T-helper 2 cell treated with Interferon-gamma antibody and Interleukin-4, amounts not matched to agents 5 μg/mL and 100 μg/mL, for 36 hours (primary cell): ENCODE results near the gene PSME1.

Source experiments
- DNase-seq: peaks from one replicate; pipeline ENCODE4 v3.0.0; 2021; ENCODE audit warnings: low spot score
- H3K27ac Mint-ChIP-seq: one replicate; pipeline ENCODE4 v1.8.0; 2021; ENCODE audit warnings: mild to moderate bottlenecking, mixed read lengths
- H3K27me3 Mint-ChIP-seq: one replicate; pipeline ENCODE4 v1.8.0; 2021; ENCODE audit warnings: low read depth, mixed read lengths
- H3K36me3 Mint-ChIP-seq: one replicate; pipeline ENCODE4 v1.8.0; 2021; ENCODE audit warnings: low read depth, mixed read lengths
- H3K4me1 Mint-ChIP-seq: one replicate; pipeline ENCODE4 v1.8.0; 2021; ENCODE audit warnings: low read depth, mixed read lengths
- H3K4me3 Mint-ChIP-seq: one replicate; pipeline ENCODE4 v1.8.0; 2022; ENCODE audit warnings: mild to moderate bottlenecking, moderate library complexity, mixed read lengths
- H3K9me3 Mint-ChIP-seq: one replicate; pipeline ENCODE4 v1.8.0; 2021; ENCODE audit warnings: mixed read lengths

PSME1 gene

DNA sequence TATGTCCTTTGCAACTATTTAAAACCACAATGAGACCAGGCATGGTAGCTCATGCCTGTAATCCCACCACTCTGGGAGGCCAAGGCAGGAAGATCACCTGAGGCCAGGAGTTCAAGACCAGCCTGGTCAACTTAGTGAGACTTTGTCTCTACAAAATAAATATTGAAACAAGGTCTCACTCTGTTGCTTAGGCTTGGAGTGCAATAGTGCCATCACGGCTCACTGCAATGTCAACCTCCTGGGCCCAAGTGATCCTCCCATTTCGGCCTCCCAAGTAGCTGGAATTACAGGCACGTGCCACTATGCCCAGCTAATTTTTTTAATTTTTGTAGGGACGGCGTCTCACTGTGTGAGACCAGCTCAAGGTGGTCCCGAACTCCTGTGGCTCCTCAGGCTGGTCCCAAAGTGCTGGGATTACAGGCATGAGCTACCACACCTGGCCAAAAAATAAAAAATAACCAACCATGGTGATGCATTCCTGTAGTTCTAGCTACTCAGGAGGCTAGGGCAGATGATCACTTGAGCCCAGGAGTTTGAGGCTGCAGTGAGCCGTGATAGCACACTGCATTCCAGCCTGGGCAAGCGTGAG is 6.5 kb upstream of the PSME1 start:
- no peaks in the 10 kb centered on the region for H3K9me3 Mint-ChIP-seq
- peaks cover 15% of the 10 kb centered on the region for H3K4me1 Mint-ChIP-seq
- no peaks in the 10 kb centered on the region for H3K27me3 Mint-ChIP-seq
- H3K27ac Mint-ChIP-seq, result no peak overlapping the region
- peaks cover 8% of the 10 kb centered on the region for H3K36me3 Mint-ChIP-seq
- H3K4me3 Mint-ChIP-seq, result no peak overlapping the region
- no peak for DNase-seq

DNA sequence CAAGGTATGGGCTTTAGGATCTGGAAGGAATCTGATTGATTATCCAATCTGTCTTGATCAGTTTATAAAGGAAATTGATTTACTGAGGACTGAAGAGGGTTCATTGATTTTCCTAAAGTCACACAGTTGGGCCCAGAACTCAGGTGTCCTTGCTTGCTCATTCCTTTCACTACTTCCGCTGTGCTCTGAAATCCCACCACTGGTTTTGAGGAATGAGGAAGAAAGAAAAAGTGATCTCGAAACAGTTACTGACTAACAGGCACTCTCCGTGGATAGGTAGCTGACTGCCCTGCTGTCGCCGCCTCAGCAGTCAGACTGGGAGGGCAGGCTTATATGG is 5.6 kb upstream of the PSME1 start, which contains the start of gene FITM1:
FITM1 (plus strand) TSS at position 280 of the 337 bp plus-strand sequence. CDS start 905 bp downstream, outside the sequence.
- H3K9me3 Mint-ChIP-seq, result no peaks in the 10 kb centered on the region
- H3K36me3 Mint-ChIP-seq, result peaks cover 5% of the 10 kb centered on the region
- no peak within 1 kb of the TSS for H3K27ac Mint-ChIP-seq
- DNase-seq, result no peak
- peaks cover 20% of the 10 kb centered on the region for H3K4me1 Mint-ChIP-seq
- H3K4me3 Mint-ChIP-seq, result no peak within 1 kb of the TSS
- no peaks in the 10 kb centered on the region for H3K27me3 Mint-ChIP-seq

DNA sequence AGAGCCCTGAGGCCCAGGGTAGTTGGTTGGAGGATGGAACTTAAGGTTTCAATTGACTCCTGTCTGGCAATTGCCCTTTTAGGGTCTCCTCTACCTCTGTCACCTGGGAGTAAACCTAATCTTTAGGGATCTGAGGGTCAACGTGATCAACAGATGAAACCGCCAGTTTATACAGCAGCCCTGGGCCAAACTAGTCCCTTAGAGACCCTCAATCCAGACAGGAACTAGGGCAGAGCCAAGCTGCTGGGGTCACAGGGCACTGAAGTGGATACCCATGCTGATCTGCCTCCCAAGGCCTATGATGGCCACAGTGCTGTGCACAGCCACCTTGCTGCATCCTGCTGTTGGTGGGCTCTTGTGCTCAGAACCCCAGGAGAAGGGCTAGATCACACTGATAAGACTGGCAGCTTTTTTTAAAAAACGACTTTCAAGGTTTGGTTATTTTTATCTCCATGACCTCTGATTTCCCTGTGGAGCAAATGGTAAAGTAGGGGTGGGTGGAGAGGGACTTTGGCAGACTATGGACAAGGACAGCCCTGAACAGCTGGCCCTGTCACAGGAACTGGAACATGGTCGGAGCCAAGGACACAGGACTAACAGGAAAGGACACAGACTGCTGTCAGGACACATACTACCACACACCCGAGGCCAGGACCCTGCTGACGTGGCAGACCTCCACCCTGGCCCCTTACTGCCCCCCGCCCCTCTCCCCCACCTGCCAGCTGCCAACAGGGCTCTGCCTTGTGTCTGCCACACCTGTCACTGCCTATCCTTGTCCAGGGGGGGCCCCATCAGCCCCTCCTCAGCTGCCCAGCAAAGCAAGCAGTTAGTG is 5.1 kb upstream of the PSME1 start:
- Mint-ChIP-seq H3K27ac (no peak overlapping the region), H3K27me3 (no peaks in the 10 kb centered on the region), H3K4me1 (peaks cover 22% of the 10 kb centered on the region), H3K4me3 (no peak overlapping the region), H3K36me3 (peaks cover 5% of the 10 kb centered on the region), H3K9me3 (no peaks in the 10 kb centered on the region)
- no peak for DNase-seq

- H3K27ac Mint-ChIP-seq, result no peak overlapping the region
- no peak overlapping the region for H3K4me3 Mint-ChIP-seq
- H3K27me3 Mint-ChIP-seq, result no peaks in the 10 kb centered on the region
- H3K9me3 Mint-ChIP-seq, result no peaks in the 10 kb centered on the region
- peaks cover 6% of the 10 kb centered on the region for H3K36me3 Mint-ChIP-seq
- H3K4me1 Mint-ChIP-seq, result peaks cover 22% of the 10 kb centered on the region
- no peak for DNase-seq
Measured at GRCh38 chr14:24131549-24131966, 4.4 kb upstream of the PSME1 start.

- Mint-ChIP-seq H3K27me3 (no peaks in the 10 kb centered on the region), H3K36me3 (peaks cover 13% of the 10 kb centered on the region), H3K9me3 (no peaks in the 10 kb centered on the region), H3K27ac (peak overlapping the region; percentile 68), H3K4me1 (peaks cover 29% of the 10 kb centered on the region), H3K4me3 (peak overlapping the region; percentile 24)
- DNase-seq, result no peak
Measured at GRCh38 chr14:24132061-24132685, 3.8 kb upstream of the PSME1 start.

- H3K4me3 Mint-ChIP-seq, result no peak overlapping the region
- H3K27ac Mint-ChIP-seq, result peak overlapping the region; percentile 68
- DNase-seq, result no peak
- H3K36me3 Mint-ChIP-seq, result peaks cover 19% of the 10 kb centered on the region
- no peaks in the 10 kb centered on the region for H3K27me3 Mint-ChIP-seq
- peaks cover 31% of the 10 kb centered on the region for H3K4me1 Mint-ChIP-seq
- H3K9me3 Mint-ChIP-seq, result no peaks in the 10 kb centered on the region
Measured at GRCh38 chr14:24132976-24133375, 3.0 kb upstream of the PSME1 start.

DNA sequence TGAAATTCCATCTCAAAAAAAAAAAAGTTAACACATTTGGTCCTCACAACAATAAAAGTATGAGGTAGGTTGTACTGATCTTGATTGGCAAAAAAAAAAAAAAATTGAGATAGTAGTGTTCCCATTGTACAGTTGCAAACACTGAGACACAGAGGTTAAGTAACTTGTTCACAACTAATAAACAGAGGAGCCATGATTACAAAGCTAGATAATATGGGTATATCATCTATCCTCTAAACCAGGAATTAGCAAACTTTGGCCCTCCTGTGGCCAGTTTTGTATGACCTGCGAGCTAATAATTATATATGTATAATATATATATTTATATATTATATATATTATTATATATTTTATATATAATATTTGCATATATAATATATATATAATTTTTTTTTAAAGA is 2.3 kb upstream of the PSME1 start:
- Mint-ChIP-seq H3K27me3 (no peaks in the 10 kb centered on the region), H3K9me3 (no peaks in the 10 kb centered on the region), H3K36me3 (peaks cover 27% of the 10 kb centered on the region), H3K4me3 (no peak overlapping the region), H3K4me1 (peaks cover 38% of the 10 kb centered on the region), H3K27ac (no peak overlapping the region)
- DNase-seq, result no peak

DNA sequence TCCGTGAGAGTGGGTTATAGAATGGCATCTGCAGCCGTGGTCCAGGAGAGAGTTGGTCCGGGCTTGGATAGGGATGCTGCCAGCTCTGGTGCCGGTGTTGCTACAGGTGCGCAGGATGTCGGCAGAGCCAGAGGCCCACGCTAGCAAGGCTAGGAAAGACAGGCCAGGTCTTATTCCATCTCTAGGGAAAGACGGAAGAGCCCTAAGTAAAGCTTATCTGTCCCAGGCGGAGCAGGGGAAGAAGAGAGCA is 485 bp upstream of the PSME1 start:
- DNase-seq, result no peak
- peak overlapping the region; percentile 82 for H3K27ac Mint-ChIP-seq
- peaks cover 49% of the 10 kb centered on the region for H3K4me1 Mint-ChIP-seq
- no peaks in the 10 kb centered on the region for H3K9me3 Mint-ChIP-seq
- H3K4me3 Mint-ChIP-seq, result peak overlapping the region; percentile 90
- peaks cover 41% of the 10 kb centered on the region for H3K36me3 Mint-ChIP-seq
- H3K27me3 Mint-ChIP-seq, result no peaks in the 10 kb centered on the region

- Mint-ChIP-seq H3K27me3 (no peaks in the 10 kb centered on the region), H3K4me3 (peak overlapping the region; percentile 90), H3K27ac (peak overlapping the region; percentile 87), H3K9me3 (no peaks in the 10 kb centered on the region), H3K4me1 (peaks cover 48% of the 10 kb centered on the region), H3K36me3 (peaks cover 49% of the 10 kb centered on the region)
- DNase-seq, result no peak
Measured at GRCh38 chr14:24136684-24137528, 912 bp downstream of the PSME1 start.

GRCh38 chr14:24137529-24138395 is 1.8 kb downstream of the PSME1 start:
- peaks cover 44% of the 10 kb centered on the region for H3K4me1 Mint-ChIP-seq
- no peak for DNase-seq
- peak overlapping the region; percentile 90 for H3K4me3 Mint-ChIP-seq
- H3K9me3 Mint-ChIP-seq, result no peaks in the 10 kb centered on the region
- peak overlapping the region; percentile 58 for H3K27ac Mint-ChIP-seq
- H3K27me3 Mint-ChIP-seq, result no peaks in the 10 kb centered on the region
- peaks cover 48% of the 10 kb centered on the region for H3K36me3 Mint-ChIP-seq

DNA sequence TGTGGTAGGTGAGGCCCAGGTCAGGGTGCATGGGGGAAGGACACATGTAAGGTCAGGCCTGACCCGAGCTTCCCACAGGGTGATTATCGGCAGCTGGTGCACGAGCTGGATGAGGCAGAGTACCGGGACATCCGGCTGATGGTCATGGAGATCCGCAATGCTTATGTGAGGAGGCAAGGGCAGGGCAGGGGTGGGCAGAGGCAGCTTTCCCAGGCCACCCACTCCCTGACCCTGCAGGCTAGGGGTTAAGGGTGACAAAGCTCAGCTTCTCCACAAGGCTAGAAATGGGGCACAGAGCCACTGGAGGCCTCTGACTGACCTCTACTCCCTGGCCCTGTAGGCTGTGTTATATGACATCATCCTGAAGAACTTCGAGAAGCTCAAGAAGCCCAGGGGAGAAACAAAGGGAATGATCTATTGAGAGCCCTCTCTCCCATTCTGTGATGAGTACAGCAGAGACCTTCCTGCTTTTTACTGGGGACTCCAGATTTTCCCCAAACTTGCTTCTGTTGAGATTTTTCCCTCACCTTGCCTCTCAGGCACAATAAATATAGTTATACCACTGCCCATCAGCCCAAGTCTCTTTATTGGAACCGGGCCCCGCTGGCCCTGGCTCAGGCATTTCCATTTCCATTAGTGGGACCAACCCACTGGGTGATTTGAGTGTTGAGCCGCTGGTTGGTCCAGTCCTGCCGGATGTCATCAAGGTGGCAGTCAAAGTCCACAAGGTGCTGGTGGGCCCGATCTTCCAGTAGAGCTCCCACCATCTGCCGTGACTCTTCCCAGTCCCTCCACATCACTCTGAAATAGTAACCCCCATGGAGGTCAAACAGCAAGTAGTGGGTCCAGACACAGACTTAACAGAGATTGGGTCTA is 2.6 kb downstream of the PSME1 start:
- Mint-ChIP-seq H3K4me1 (peaks cover 49% of the 10 kb centered on the region), H3K36me3 (peaks cover 56% of the 10 kb centered on the region), H3K4me3 (peak overlapping the region; percentile 99), H3K27ac (peak overlapping the region; percentile 77), H3K27me3 (no peaks in the 10 kb centered on the region), H3K9me3 (no peaks in the 10 kb centered on the region)
- no peak for DNase-seq

GRCh38 chr14:24139272-24139934 is 3.4 kb downstream of the PSME1 start:
- no peaks in the 10 kb centered on the region for H3K9me3 Mint-ChIP-seq
- DNase-seq, result no peak
- H3K27ac Mint-ChIP-seq, result peak overlapping the region; percentile 77
- peaks cover 64% of the 10 kb centered on the region for H3K36me3 Mint-ChIP-seq
- H3K27me3 Mint-ChIP-seq, result no peaks in the 10 kb centered on the region
- H3K4me3 Mint-ChIP-seq, result peak overlapping the region; percentile 99
- peaks cover 54% of the 10 kb centered on the region for H3K4me1 Mint-ChIP-seq
